ENCODE data around the gene PRR5.
"Not testable (repeated sequence)": the region's sequence is repeated elsewhere in the genome, so short reads cannot be mapped to it uniquely, and the experiment has no call there.

PRR5 gene

GRCh38 chr22:44736581-44737405 is 34.8 kb downstream of the PRR5 start:
- DNase-seq, result no peak

GRCh38 chr22:44737406-44738346 is 35.7 kb downstream of the PRR5 start:
- peak; percentile 36 for DNase-seq

GRCh38 chr22:44738347-44738715 is 36.3 kb downstream of the PRR5 start:
- peak; percentile 4 for DNase-seq

GRCh38 chr22:44739024-44739423 is 37.0 kb downstream of the PRR5 start:
- DNase-seq, result no peak

GRCh38 chr22:44739666-44740065 is 37.7 kb downstream of the PRR5 start:
- DNase-seq, result not testable (repeated sequence)

- DNase-seq, result no peak
Measured at GRCh38 chr22:44740307-44740706, 38.3 kb downstream of the PRR5 start.

- DNase-seq, result no peak
Measured at GRCh38 chr22:44741929-44742328, 39.9 kb downstream of the PRR5 start.

- no peak for DNase-seq
Measured at GRCh38 chr22:44743247-44743646, 41.2 kb downstream of the PRR5 start.

GRCh38 chr22:44743804-44744211 is 41.8 kb downstream of the PRR5 start:
- DNase-seq, result no peak

- no peak for DNase-seq
Measured at GRCh38 chr22:44745853-44746789, 44.1 kb downstream of the PRR5 start.

GRCh38 chr22:44747784-44748127 is 45.8 kb downstream of the PRR5 start:
- not testable (repeated sequence) for DNase-seq

- DNase-seq, result no peak
Measured at GRCh38 chr22:44748524-44748923, 46.5 kb downstream of the PRR5 start.

- DNase-seq, result no peak
Measured at GRCh38 chr22:44750481-44750880, 48.5 kb downstream of the PRR5 start.

- DNase-seq, result peak; percentile 76
Measured at GRCh38 chr22:44752285-44753188, 50.5 kb downstream of the PRR5 start, which contains the start of gene ARHGAP8. Gene ARHGAP8 (plus strand): TSS chr22:44752575. CDS start chr22:44786528, 33,953 bp downstream.

- no peak for DNase-seq
Measured at GRCh38 chr22:44753189-44754042, 51.4 kb downstream of the PRR5 start.

- DNase-seq, result no peak
Measured at GRCh38 chr22:44754998-44755397, 53.0 kb downstream of the PRR5 start.

GRCh38 chr22:44755417-44755816 is 53.4 kb downstream of the PRR5 start:
- no peak for DNase-seq

GRCh38 chr22:44755956-44756361 is 54.0 kb downstream of the PRR5 start:
- DNase-seq, result no peak

- no peak for DNase-seq
Measured at GRCh38 chr22:44758344-44758973, 56.5 kb downstream of the PRR5 start.

- DNase-seq, result no peak
Measured at GRCh38 chr22:44759001-44759400, 57.0 kb downstream of the PRR5 start.

All from NCI-H146 (cell line).